Activated naive CD8-positive, alpha-beta T cell treated with anti-CD3 and anti-CD28 coated beads, Interleukin-2, amount 10 ng/mL, durations not matched to agents 7 days and 5 days (primary cell): Measurements from ENCODE around the gene LAMA3. TPM values are rescaled to one million over a fixed set of nuclear protein-coding genes. Genes with fewer than 3 reads are reported as not detected.

ENCODE experiments used
- ATAC-seq: fragments of 150-1000 bp; cut with Tn5 transposase; one replicate; pipeline ENCODE4 v1.10.0; 2021; ENCODE audit warnings: low read depth, moderate library complexity
- POLR2A ChIA-PET: fragments of 350-600 bp; sonication (Branson Sonifier 250); formaldehyde crosslinking; loops from one replicate; lab custom pipeline; 2021; ENCODE audit warnings: antibody characterized with exemption; lab: Charles Lee
- DNase-seq: peaks from one replicate; pipeline ENCODE4 v3.0.0; 2021
- H3K27ac Mint-ChIP-seq: one replicate; pipeline ENCODE4 v1.8.0; 2022; ENCODE audit warnings: mild to moderate bottlenecking, mixed read lengths
- H3K27me3 Mint-ChIP-seq: one replicate; pipeline ENCODE4 v1.8.0; 2022; ENCODE audit warnings: mild to moderate bottlenecking, moderate library complexity, mixed read lengths
- H3K36me3 Mint-ChIP-seq: one replicate; pipeline ENCODE4 v1.8.0; 2021; ENCODE audit warnings: mild to moderate bottlenecking, mixed read lengths
- H3K4me1 Mint-ChIP-seq: one replicate; pipeline ENCODE4 v1.8.0; 2021; ENCODE audit warnings: mixed read lengths
- H3K4me3 Mint-ChIP-seq: one replicate; pipeline ENCODE4 v1.8.0; 2022; ENCODE audit warnings: mild to moderate bottlenecking, moderate library complexity, mixed read lengths
- H3K9me3 Mint-ChIP-seq: one replicate; pipeline ENCODE4 v1.8.0; 2021; ENCODE audit warnings: mixed read lengths
- total RNA-seq, 2 experiments: library from RNA; stranded (reverse); gene quantifications; one replicate each; pipeline ENCODE4 v1.2.3, GENCODE V29; 2021

LAMA3 gene
- total RNA-seq, 2 experiments from 2014 or later, result 0.14 to 0.19 TPM

DNA sequence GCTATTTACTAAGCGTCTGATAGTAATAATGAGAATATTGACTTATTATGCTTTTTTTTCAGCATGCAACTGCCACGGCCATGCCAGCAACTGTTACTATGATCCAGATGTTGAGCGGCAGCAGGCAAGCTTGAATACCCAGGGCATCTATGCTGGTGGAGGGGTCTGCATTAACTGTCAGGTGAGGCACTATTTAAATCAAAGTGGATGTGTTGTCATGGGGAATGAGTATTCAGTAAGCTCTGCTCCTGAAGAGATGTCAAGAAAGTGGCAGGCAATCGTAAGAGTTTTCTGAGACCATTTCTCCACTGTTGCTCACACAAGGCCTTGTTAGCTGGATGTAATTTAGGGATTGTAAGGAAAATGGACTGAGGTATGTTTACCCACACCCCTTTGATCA lies 74.1 kb downstream of the LAMA3 start:
- Mint-ChIP-seq H3K27ac (no peak overlapping the region), H3K27me3 (peaks cover 12% of the 10 kb centered on the region), H3K4me3 (no peak overlapping the region), H3K4me1 (no peaks in the 10 kb centered on the region), H3K9me3 (no peaks in the 10 kb centered on the region), H3K36me3 (no peaks in the 10 kb centered on the region)
- ATAC-seq, result no peak
- DNase-seq, result no peak
- POLR2A ChIA-PET, result no interaction called here

DNA sequence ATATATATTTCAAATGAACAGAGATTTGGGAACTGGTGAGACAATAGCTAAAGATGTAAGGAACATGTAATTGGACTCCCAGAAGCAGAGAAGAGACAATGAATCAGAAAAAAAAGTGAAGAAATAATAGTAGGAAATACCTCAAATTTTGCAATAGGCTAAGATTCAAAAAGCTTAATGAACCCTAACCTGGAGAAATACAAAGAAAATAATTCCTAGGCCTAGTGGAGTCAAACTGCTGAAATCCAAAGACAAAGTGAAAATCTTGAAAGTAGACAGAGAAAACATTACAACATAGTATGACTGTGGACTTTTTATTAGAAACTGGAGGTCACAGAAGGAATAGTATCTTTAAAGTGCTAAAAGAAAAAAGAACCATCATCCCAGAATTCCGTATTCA lies 76.7 kb downstream of the LAMA3 start:
- Mint-ChIP-seq H3K27me3 (peaks cover 17% of the 10 kb centered on the region), H3K4me3 (no peak overlapping the region), H3K4me1 (no peaks in the 10 kb centered on the region), H3K9me3 (peaks cover 4% of the 10 kb centered on the region), H3K36me3 (no peaks in the 10 kb centered on the region), H3K27ac (no peak overlapping the region)
- ATAC-seq (no peak), DNase-seq (no peak)
- POLR2A ChIA-PET, result no interaction called here

DNA sequence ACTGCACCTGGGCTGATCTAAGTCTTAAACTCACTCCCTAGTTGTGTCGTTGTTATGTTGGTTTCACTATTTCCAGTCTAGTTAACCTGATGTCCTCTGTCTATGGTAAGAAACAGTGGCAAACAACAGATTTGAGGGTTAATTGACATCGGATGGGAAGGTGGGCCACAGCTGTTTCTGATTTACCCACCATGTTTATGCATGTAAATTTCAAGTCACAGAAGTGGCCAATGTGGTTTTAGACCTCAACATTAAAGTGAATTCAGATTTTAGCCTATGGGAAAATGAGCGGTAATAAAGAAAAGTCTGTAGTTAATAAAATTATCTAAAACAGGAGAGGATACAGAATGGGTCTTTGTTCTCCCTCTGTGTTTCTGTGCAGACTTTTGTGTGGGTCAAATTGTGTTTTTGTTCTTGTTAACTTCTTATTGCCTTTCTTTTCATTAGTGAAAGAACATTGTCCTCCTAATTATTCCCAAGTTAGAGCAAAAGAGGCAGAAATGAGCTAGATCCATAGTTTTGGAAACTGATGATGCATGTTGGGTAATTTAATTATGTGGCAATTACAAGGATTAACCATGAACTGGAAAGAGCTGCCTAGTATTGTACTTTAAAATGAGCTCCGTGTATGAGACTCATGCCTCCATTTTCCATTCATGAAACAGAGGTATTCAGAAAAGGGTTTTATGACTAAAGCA lies 83.2 kb downstream of the LAMA3 start:
- DNase-seq, result no peak
- POLR2A ChIA-PET, result no interaction called here
- H3K4me1 Mint-ChIP-seq, result no peaks in the 10 kb centered on the region
- peaks cover 4% of the 10 kb centered on the region for H3K9me3 Mint-ChIP-seq
- H3K27me3 Mint-ChIP-seq, result peaks cover 25% of the 10 kb centered on the region
- no peaks in the 10 kb centered on the region for H3K36me3 Mint-ChIP-seq
- no peak overlapping the region for H3K4me3 Mint-ChIP-seq
- no peak overlapping the region for H3K27ac Mint-ChIP-seq
- no peak for ATAC-seq

DNA sequence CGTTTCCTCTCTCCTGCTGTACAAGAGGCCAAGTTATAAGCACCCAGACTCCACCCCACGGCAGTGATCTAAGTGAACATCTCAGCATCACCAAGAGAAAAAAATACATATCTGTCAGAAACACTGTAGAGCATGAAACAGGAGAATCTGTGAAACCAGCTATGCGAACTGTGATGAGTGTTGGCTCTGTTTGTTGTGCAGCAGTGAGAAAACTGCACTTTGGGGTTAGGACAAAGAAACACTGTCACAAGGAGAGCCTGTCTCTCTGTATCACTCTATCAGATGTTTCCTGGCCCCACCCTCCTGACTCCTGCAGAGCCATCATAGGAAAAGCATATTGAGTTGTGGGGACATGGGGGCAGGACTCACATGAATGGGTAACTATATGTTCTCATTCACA lies 87.1 kb downstream of the LAMA3 start:
- no peaks in the 10 kb centered on the region for H3K4me1 Mint-ChIP-seq

DNA sequence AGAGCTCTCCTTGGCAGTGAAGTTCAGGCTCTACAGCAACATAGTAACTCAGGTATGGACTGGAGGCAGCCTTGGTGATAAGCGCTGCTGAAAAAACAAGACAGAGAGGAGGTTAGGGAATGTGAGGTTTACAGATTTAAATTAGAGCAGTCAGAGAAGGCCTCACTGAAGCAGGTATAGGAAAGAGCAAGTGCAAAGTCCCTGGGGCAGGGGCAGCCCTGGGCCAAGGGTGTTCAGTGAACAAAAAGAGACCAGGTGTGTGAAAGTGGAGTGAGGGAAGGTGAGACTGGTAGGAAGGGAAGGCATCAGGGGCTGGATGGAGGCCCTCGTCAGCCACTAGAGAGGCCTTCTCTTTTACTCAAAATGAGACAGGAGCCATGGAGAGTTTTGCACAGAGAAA lies 89.6 kb downstream of the LAMA3 start:
- ATAC-seq (no peak), DNase-seq (no peak)
- Mint-ChIP-seq H3K36me3 (no peaks in the 10 kb centered on the region), H3K27ac (no peak overlapping the region), H3K4me3 (no peak overlapping the region), H3K9me3 (no peaks in the 10 kb centered on the region), H3K27me3 (peaks cover 21% of the 10 kb centered on the region), H3K4me1 (no peaks in the 10 kb centered on the region)
- POLR2A ChIA-PET, result no interaction called here

More for the DNA sequence above, 87.1 kb downstream of the LAMA3 start:
- POLR2A ChIA-PET, result no interaction called here
- H3K9me3 Mint-ChIP-seq, result no peaks in the 10 kb centered on the region
- no peak overlapping the region for H3K27ac Mint-ChIP-seq
- no peak for ATAC-seq
- peaks cover 23% of the 10 kb centered on the region for H3K27me3 Mint-ChIP-seq
- no peaks in the 10 kb centered on the region for H3K36me3 Mint-ChIP-seq
- no peak for DNase-seq
- H3K4me3 Mint-ChIP-seq, result no peak overlapping the region

DNA sequence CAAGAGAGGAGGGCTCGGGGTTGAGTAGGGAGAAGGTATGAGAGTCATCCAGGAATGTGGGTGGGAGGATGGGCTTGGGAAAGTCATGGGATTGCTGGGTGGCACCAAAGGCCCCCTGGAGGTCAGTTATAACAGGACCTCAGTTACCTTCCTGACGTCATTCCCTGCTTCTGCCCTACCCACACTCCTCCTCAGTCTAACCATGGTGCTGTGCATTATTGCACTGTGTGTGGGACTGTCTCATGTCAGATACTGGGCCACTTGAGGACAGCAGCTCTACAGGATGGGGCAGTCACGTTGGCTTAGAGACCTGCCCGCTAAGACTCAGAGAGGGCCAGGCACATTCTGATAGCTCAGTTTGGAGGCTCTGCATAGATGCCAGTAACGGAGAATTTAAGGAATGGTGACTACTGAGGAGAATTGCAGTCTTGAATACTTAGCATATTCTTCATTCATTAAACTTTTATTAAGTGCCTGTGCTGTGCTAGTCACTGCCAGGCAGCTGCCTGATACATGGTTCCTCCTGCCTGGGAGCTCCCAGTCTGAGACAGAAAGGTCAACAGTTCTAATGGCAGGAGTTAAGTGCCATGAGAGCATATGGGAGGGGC lies 90.5 kb downstream of the LAMA3 start:
- ATAC-seq (no peak), DNase-seq (no peak)
- H3K9me3 Mint-ChIP-seq, result no peaks in the 10 kb centered on the region
- no peaks in the 10 kb centered on the region for H3K36me3 Mint-ChIP-seq
- POLR2A ChIA-PET, result no interaction called here
- H3K4me1 Mint-ChIP-seq, result no peaks in the 10 kb centered on the region
- H3K27me3 Mint-ChIP-seq, result peaks cover 23% of the 10 kb centered on the region
- H3K4me3 Mint-ChIP-seq, result no peak overlapping the region
- no peak overlapping the region for H3K27ac Mint-ChIP-seq

DNA sequence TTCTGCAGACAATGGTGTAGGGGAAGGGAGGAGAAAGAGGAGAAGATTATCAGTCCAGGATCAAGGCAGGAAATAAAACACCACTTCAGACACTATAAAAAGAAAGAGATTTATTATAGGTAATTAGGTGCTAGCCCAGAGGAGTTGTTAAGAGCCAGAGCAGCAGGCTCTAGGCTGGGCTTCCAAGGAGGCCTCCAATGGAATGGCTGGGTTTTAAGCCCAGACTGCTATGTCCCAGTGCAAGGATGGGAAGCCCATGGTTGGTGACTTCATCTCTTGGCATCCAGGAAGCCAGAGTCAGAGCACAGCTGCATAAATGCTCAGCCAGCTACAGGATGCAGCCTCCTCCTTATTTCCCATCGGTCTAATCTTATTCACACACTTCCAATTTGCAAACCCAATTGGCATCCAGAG lies 95.6 kb downstream of the LAMA3 start:
- ATAC-seq, result no peak
- Mint-ChIP-seq H3K27me3 (peaks cover 30% of the 10 kb centered on the region), H3K9me3 (peaks cover 4% of the 10 kb centered on the region), H3K4me3 (no peak overlapping the region), H3K27ac (no peak overlapping the region), H3K36me3 (no peaks in the 10 kb centered on the region), H3K4me1 (no peaks in the 10 kb centered on the region)
- DNase-seq, result no peak
- POLR2A ChIA-PET, result no interaction called here

DNA sequence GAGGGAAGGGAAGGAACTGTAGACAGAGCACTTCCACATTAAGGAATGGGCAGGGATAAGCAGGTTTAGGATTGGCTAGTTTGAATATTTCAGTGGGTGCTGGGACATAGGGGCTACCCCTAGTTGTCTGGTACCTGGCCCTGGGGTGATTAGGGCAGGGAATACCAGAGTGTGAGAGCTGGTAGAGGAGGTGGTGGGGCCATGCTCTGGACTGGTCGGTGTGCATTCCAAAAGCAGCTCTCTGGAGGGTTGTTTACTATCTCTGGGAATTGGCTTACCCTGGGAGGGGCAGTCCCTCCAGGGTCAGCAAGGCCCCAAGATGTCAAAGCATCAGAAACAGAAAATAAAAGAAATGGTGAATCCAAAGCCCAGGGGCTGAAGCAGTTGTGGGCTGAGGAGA lies 103.8 kb downstream of the LAMA3 start:
- peaks cover 2% of the 10 kb centered on the region for H3K9me3 Mint-ChIP-seq
- H3K4me1 Mint-ChIP-seq, result peaks cover 2% of the 10 kb centered on the region
- DNase-seq (no peak), ATAC-seq (no peak)
- H3K27ac Mint-ChIP-seq, result no peak overlapping the region
- H3K36me3 Mint-ChIP-seq, result no peaks in the 10 kb centered on the region
- peaks cover 4% of the 10 kb centered on the region for H3K27me3 Mint-ChIP-seq
- POLR2A ChIA-PET, result no interaction called here
- no peak overlapping the region for H3K4me3 Mint-ChIP-seq

DNA sequence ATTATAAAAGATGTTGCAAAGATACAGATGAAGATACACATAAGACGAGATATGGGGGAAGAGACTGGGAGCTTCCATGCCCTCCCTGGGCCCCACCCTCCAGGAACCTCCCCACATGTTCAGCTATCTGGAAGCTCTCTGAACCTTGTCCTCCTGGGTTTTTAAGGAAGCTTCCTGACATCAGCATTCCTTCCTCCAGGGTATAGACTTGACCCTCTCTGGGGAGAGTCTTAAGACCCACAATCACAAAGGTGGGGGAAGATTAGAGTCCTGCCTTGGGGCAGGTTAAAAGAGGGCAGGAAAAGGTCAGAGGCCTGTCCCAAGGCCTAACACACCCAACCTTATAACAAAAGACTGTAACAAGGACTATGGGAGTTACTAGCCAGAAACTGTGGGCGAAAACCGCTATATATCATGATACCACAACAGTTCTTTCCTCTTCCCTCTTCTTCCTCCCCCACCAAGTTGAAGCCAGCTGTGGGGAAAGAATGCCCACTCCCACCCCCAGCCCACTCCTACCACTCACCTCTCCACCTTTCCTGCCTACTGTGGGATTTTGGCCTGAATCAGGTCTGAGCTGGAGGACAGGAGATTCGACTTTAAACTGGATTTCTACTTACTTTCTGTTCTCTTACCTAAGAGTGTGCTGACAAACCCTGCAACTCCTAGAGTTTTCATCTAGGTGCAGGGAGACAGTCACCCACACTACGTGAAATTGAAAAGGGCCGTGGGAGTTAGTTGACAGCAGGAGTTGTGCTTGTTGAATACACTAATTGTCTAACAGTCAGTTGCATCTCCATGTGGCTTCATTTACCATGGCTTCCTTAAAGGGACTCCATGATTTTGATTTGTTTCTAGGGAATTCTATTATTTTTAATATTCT lies 105.0 kb downstream of the LAMA3 start:
- Mint-ChIP-seq H3K27me3 (peaks cover 7% of the 10 kb centered on the region), H3K4me1 (peaks cover 2% of the 10 kb centered on the region), H3K27ac (no peak overlapping the region), H3K4me3 (no peak overlapping the region), H3K9me3 (peaks cover 2% of the 10 kb centered on the region), H3K36me3 (no peaks in the 10 kb centered on the region)
- ATAC-seq, result no peak
- POLR2A ChIA-PET, result no interaction called here
- DNase-seq, result no peak

DNA sequence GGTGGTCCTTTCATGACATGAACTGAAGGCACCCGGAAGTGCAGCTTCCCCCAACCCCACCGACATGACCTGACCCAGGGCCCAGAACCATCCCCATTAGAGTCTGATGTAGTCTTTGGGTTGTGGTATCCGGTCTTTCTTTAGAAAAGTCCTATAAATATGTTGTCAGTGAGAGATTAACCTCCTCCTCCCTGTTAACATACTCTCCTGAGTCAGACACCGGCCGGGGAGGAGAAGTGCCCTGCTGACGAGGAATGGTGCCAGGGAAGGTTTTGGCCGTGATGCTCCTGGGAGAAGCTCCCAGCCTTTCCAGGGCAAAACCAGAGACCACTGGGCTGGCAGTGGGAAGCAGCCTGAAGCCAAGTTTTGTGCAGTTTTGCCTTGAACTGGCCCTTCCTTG lies 109.0 kb downstream of the LAMA3 start:
- Mint-ChIP-seq H3K36me3 (no peaks in the 10 kb centered on the region), H3K27me3 (peaks cover 16% of the 10 kb centered on the region), H3K4me1 (no peaks in the 10 kb centered on the region), H3K9me3 (no peaks in the 10 kb centered on the region), H3K4me3 (no peak overlapping the region), H3K27ac (no peak overlapping the region)
- DNase-seq (no peak), ATAC-seq (no peak)
- POLR2A ChIA-PET, result no interaction called here

DNA sequence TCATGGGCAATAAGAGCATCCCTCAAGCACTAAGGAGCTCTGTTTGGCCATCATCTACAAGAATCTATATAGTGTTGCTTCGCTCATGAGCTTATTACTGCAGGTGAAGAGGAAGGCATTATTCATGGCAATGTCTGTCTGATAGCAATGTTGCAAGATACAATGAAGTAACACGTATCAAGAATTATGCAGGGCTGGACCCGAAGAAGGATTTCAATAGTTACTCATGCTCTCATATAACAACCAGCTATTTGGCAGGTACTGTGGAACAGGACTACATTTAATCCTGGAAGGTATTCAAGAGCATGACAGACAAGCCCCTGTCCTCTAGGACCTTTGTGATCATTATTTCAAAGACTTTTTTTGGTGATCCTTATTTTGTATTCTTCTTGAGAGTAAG lies 109.6 kb downstream of the LAMA3 start:
- Mint-ChIP-seq H3K36me3 (no peaks in the 10 kb centered on the region), H3K4me1 (no peaks in the 10 kb centered on the region), H3K4me3 (no peak overlapping the region), H3K27me3 (peaks cover 22% of the 10 kb centered on the region), H3K27ac (no peak overlapping the region), H3K9me3 (no peaks in the 10 kb centered on the region)
- DNase-seq (no peak), ATAC-seq (no peak)
- POLR2A ChIA-PET, result no interaction called here

DNA sequence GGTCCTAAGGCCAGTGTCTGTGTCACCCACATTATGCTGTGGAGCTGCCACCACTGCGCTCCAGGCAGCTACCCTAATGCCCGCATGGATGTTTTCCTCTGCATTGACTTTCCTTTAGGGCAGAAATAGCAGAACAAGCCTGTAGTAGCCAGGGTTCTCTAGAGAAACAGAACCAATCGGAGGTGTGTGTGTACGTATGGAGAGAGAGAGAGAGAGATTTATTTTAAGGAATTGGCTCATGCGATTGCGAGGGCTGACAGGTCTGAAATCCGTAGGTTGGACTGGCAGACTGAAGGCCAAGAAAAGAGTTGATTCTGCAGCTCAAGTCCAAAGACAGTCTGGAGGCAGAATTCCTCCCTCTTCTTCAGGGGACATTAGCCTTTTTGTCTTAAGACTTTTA lies 110.3 kb downstream of the LAMA3 start:
- POLR2A ChIA-PET, result no interaction called here
- no peak for DNase-seq

DNA sequence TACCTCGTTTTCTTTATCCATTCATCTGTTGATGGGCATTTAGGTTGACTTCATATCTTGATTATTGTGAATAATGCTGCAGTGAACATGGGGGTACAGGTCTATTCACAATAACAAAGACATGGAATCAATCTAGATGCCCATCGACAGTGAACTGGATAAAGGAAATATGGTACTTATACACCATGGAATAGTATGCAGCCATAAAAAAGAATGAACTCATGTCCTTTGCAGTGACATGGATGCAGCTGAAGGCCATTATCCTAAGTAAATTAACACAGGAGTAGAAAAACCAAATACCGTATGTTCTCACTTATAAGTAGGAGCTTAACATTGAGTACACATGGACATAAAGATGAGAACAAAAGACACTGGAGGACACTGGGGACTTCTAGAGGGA lies 111.6 kb downstream of the LAMA3 start:
- H3K27me3 Mint-ChIP-seq, result peaks cover 28% of the 10 kb centered on the region
- no peak for DNase-seq
- no peaks in the 10 kb centered on the region for H3K9me3 Mint-ChIP-seq
- no peaks in the 10 kb centered on the region for H3K36me3 Mint-ChIP-seq
- no peak overlapping the region for H3K27ac Mint-ChIP-seq
- no peak for ATAC-seq
- no peak overlapping the region for H3K4me3 Mint-ChIP-seq
- H3K4me1 Mint-ChIP-seq, result no peaks in the 10 kb centered on the region
- POLR2A ChIA-PET, result no interaction called here

More for the DNA sequence above, 110.3 kb downstream of the LAMA3 start:
- Mint-ChIP-seq H3K9me3 (no peaks in the 10 kb centered on the region), H3K4me1 (no peaks in the 10 kb centered on the region), H3K27me3 (peaks cover 24% of the 10 kb centered on the region), H3K27ac (no peak overlapping the region), H3K4me3 (no peak overlapping the region), H3K36me3 (no peaks in the 10 kb centered on the region)
- ATAC-seq, result no peak

DNA sequence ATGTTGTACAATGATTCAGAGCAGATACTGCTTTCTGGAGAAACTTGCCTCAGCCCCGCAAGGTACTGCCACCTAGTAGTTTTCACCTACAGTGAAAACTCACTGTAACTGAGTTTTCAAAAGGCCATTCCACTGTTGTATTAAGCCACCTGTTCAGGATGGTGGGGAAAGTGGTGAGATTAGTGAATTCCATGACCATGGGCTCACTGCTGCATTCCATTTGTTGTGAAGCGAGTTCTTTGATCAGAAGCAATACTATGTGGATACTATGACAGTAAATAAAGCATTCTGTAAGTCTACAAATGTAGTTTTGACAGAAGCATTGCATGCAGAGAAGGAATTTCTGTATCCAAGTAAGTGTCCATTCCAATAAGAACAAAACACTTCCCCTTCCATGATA lies 113.6 kb downstream of the LAMA3 start:
- Mint-ChIP-seq H3K27me3 (peaks cover 33% of the 10 kb centered on the region), H3K4me1 (no peaks in the 10 kb centered on the region), H3K4me3 (no peak overlapping the region), H3K9me3 (peaks cover 2% of the 10 kb centered on the region), H3K27ac (no peak overlapping the region), H3K36me3 (peaks cover 2% of the 10 kb centered on the region)
- POLR2A ChIA-PET, result no interaction called here
- no peak for ATAC-seq
- DNase-seq, result no peak
